ENCODE data around the gene CHMP2A. TPM values are rescaled to one million over a fixed set of nuclear protein-coding genes. Genes with fewer than 3 reads are reported as not detected.

CHMP2A gene
- total RNA-seq, 1 experiment from 2014 or later, result 154 TPM

- Mint-ChIP-seq H3K27me3 (ENCODE audit: insufficient read depth, unreplicated experiment) (no peaks in the 10 kb centered on the region), H3K4me3 (ENCODE audit: unreplicated experiment) (peak overlapping the region; percentile 83), H3K4me1 (ENCODE audit: insufficient read depth, unreplicated experiment) (peaks cover 27% of the 10 kb centered on the region), H3K9me3 (ENCODE audit: unreplicated experiment) (no peaks in the 10 kb centered on the region), H3K27ac (ENCODE audit: low read depth, unreplicated experiment) (peak overlapping the region; percentile 100), H3K36me3 (ENCODE audit: insufficient read depth, unreplicated experiment) (peaks cover 35% of the 10 kb centered on the region)
- ChIA-PET POLR2A (interaction anchor here (0.5 to 6.7 kb wide), 16 partner anchors 13 to 1182 kb away, joined by 3 to 194 read pairs (median 7); partner anchors contain the start of genes CHMP2A, ERVK3-1, TRIM28 and UBE2M), CTCF (interaction anchor here (0.6 to 5.7 kb wide), 26 partner anchors 9 to 1128 kb away, joined by 3 to 43 read pairs (median 3); partner anchors contain the start of genes CHMP2A, ERVK3-1, TRIM28 and ZNF324B)
- peak; percentile 9 for TF ChIP-seq CTCF (IDR thresholded peaks at IDR 0.05; ENCODE audit: unreplicated experiment)
- TSS peak; percentile 8 for BruUV-seq (replicated peaks)
- intact Hi-C loops (cut with micrococcal nuclease), result loop anchor here (1.0 to 2.0 kb wide), 3 partner anchors 26 to 156 kb away; partner anchors contain the start of genes CHMP2A, TRIM28 and ZNF497
- no peak for DNase-seq (ENCODE audit: unreplicated experiment)
Observed at GRCh38 chr19:58518256-58519086, 36.4 kb downstream of the CHMP2A start.

- H3K4me3 Mint-ChIP-seq (ENCODE audit: unreplicated experiment), result peak overlapping the region; percentile 83
- no peak for TF ChIP-seq CTCF (IDR thresholded peaks at IDR 0.05; ENCODE audit: unreplicated experiment)
- H3K4me1 Mint-ChIP-seq (ENCODE audit: insufficient read depth, unreplicated experiment), result peaks cover 27% of the 10 kb centered on the region
- H3K9me3 Mint-ChIP-seq (ENCODE audit: unreplicated experiment), result no peaks in the 10 kb centered on the region
- no peaks in the 10 kb centered on the region for H3K27me3 Mint-ChIP-seq (ENCODE audit: insufficient read depth, unreplicated experiment)
- H3K27ac Mint-ChIP-seq (ENCODE audit: low read depth, unreplicated experiment), result peak overlapping the region; percentile 100
- ChIA-PET POLR2A (interaction anchor here (0.6 to 6.7 kb wide), 5 partner anchors 28 to 212 kb away, joined by 3 to 194 read pairs (median 77); partner anchors contain the start of genes CHMP2A, ERVK3-1, TRIM28 and UBE2M), CTCF (interaction anchor here (0.5 to 5.7 kb wide), 6 partner anchors 11 to 1126 kb away, joined by 3 to 43 read pairs (median 3); partner anchors contain the start of genes CHMP2A and TRIM28)
- H3K36me3 Mint-ChIP-seq (ENCODE audit: insufficient read depth, unreplicated experiment), result peaks cover 44% of the 10 kb centered on the region
- DNase-seq (ENCODE audit: unreplicated experiment), result no peak
- BruUV-seq (replicated peaks), result no TSS peak
- intact Hi-C loops (cut with micrococcal nuclease), result no loop called here
Observed at GRCh38 chr19:58516964-58517833, 37.7 kb downstream of the CHMP2A start.

- Mint-ChIP-seq H3K9me3 (ENCODE audit: unreplicated experiment) (no peaks in the 10 kb centered on the region), H3K4me3 (ENCODE audit: unreplicated experiment) (no peak overlapping the region), H3K27ac (ENCODE audit: low read depth, unreplicated experiment) (no peak overlapping the region), H3K36me3 (ENCODE audit: insufficient read depth, unreplicated experiment) (peaks cover 44% of the 10 kb centered on the region), H3K4me1 (ENCODE audit: insufficient read depth, unreplicated experiment) (peaks cover 22% of the 10 kb centered on the region), H3K27me3 (ENCODE audit: insufficient read depth, unreplicated experiment) (no peaks in the 10 kb centered on the region)
- intact Hi-C loops (cut with micrococcal nuclease), result no loop called here
- DNase-seq (ENCODE audit: unreplicated experiment), result no peak
- ChIA-PET POLR2A (interaction anchor here (3.8 to 6.7 kb wide), 2 partner anchors 28 to 29 kb away, joined by 35 to 194 read pairs; partner anchors contain the start of gene TRIM28), CTCF (interaction anchor here (0.5 to 5.7 kb wide), 3 partner anchors 17 to 147 kb away, joined by 3 to 43 read pairs (median 4); partner anchors contain the start of gene CHMP2A)
- no TSS peak for BruUV-seq (replicated peaks)
- no peak for TF ChIP-seq CTCF (IDR thresholded peaks at IDR 0.05; ENCODE audit: unreplicated experiment)
Observed at GRCh38 chr19:58516246-58516836, 38.6 kb downstream of the CHMP2A start.
